K562 (cell line): Measurements from ENCODE around the gene MALAT1. TPM values are rescaled to one million over a fixed set of nuclear protein-coding genes. Genes with fewer than 3 reads are reported as not detected.

Experiments
- BCOR ChIP-seq: fragments of 450-650 bp; IDR thresholded peaks from 2 replicates; pipeline ENCODE4 v1.6.1; 2016
- BHLHE40 ChIP-seq: IDR thresholded peaks from 2 replicates; pipeline ENCODE4 v1.6.1; 2011; ENCODE audit warnings: low read length, improper control_type of control experiment
- CBX8 ChIP-seq: fragments of 200-600 bp; sonication (generic); IDR thresholded peaks from 2 replicates; pipeline ENCODE4 v1.6.1; 2012; ENCODE audit warnings: borderline replicate concordance, mixed run types, low read depth, mild to moderate bottlenecking, moderate library complexity, mixed read lengths, low read length, control low read depth, inconsistent platforms; ENCODE audit not compliant: poor library complexity, severe bottlenecking; ENCODE audit errors: extremely low read depth
- CLOCK ChIP-seq: fragments of 250-450 bp; sonication (Bioruptor Pico); IDR thresholded peaks from 2 replicates; pipeline ENCODE4 v1.4.0; 2020; ENCODE audit warnings: mild to moderate bottlenecking, moderate library complexity, borderline replicate concordance
- EHMT2 ChIP-seq: fragments of 450-650 bp; IDR thresholded peaks from 2 replicates; pipeline ENCODE4 v1.6.1; 2018; ENCODE audit warnings: antibody characterized with exemption
- ETV1 ChIP-seq: fragments of 450-650 bp; conservative IDR thresholded peaks from 2 replicates; pipeline ENCODE4 v1.6.1; 2016; ENCODE audit warnings: missing genetic modification characterization, control low read depth, low read depth, missing compliant biosample characterization
- ETV5 ChIP-seq: sonication (generic); formaldehyde crosslinking; IDR thresholded peaks from 2 replicates; pipeline ENCODE4 v1.4.0; 2020; ENCODE audit warnings: low read depth, mild to moderate bottlenecking, missing genetic modification reagents
- HOXB6 ChIP-seq: fragments of 250-450 bp; sonication (Bioruptor Pico); IDR thresholded peaks from 2 replicates; pipeline ENCODE4 v1.5.1; 2022; ENCODE audit warnings: mild to moderate bottlenecking, borderline replicate concordance
- MCM3 ChIP-seq: fragments of 450-650 bp; IDR thresholded peaks from 2 replicates; pipeline ENCODE4 v1.6.1; 2016
- MXI1 ChIP-seq: IDR thresholded peaks from 2 replicates; pipeline ENCODE4 v1.6.1; 2011; ENCODE audit warnings: low read depth, mild to moderate bottlenecking, improper control_type of control experiment, low read length
- MYNN ChIP-seq, 2 experiments: sonication (generic); formaldehyde crosslinking in 1 of 2; IDR thresholded peaks; 2 replicates each; pipeline versions ENCODE4 v1.5.0 to v1.6.1; 2016 to 2020; ENCODE audit warnings: antibody characterized with exemption in 1 of 2, missing genetic modification reagents in 1 of 2
- POLR2A ChIP-seq: fragments of 450-650 bp; conservative IDR thresholded peaks from 2 replicates; pipeline ENCODE4 v1.6.1; 2016
- POLR2B ChIP-seq: fragments of 450-650 bp; IDR thresholded peaks from 2 replicates; pipeline ENCODE4 v1.6.1; 2018; ENCODE audit warnings: low read depth; ENCODE audit not compliant: partially characterized antibody
- POLR3G ChIP-seq: IDR thresholded peaks from 2 replicates; pipeline ENCODE4 v1.6.1; 2011; ENCODE audit not compliant: insufficient read length, insufficient replicate concordance; ENCODE audit errors: extremely low read depth
- PURB ChIP-seq: sonication (generic); formaldehyde crosslinking; IDR thresholded peaks from 2 replicates; pipeline ENCODE4 v1.9.0; 2021; ENCODE audit warnings: low read depth, mild to moderate bottlenecking, missing genetic modification reagents
- RBM39 ChIP-seq: fragments of 200-400 bp; formaldehyde crosslinking; optimal IDR thresholded peaks from 2 replicates; pipeline ENCODE3; 2018; ENCODE audit warnings: low read depth, low read length
- SMAD2 ChIP-seq: fragments of 150-350 bp; IDR thresholded peaks from 2 replicates; pipeline ENCODE4 v1.6.1; 2014; ENCODE audit warnings: low read depth, mild to moderate bottlenecking, low read length
- STAT5B ChIP-seq: fragments of 250-450 bp; sonication (Bioruptor Pico); IDR thresholded peaks from 2 replicates; pipeline ENCODE4 v1.8.0; 2021; ENCODE audit warnings: mild to moderate bottlenecking, inconsistent platforms
- ZBED1 ChIP-seq: IDR thresholded peaks from 2 replicates; pipeline ENCODE4 v1.6.1; 2014
- ZBTB7A ChIP-seq: IDR thresholded peaks from 2 replicates; pipeline ENCODE4 v1.6.1; 2011; ENCODE audit warnings: low read depth, mild to moderate bottlenecking, low read length, moderate library complexity, borderline replicate concordance; ENCODE audit not compliant: control insufficient read depth
- ZNF133 ChIP-seq: fragments of 250-450 bp; sonication (Bioruptor Pico); IDR thresholded peaks from 2 replicates; pipeline ENCODE4 v1.4.0; 2020; ENCODE audit warnings: mild to moderate bottlenecking
- ZNF277 ChIP-seq: fragments of 250-450 bp; sonication (Bioruptor Pico); IDR thresholded peaks from 2 replicates; pipeline ENCODE4 v1.8.0; 2022; ENCODE audit warnings: inconsistent platforms, mild to moderate bottlenecking, moderate library complexity, borderline replicate concordance
- ZNF324 ChIP-seq: fragments of 250-450 bp; sonication (Bioruptor Pico); IDR thresholded peaks from 2 replicates; pipeline ENCODE4 v1.4.0; 2020; ENCODE audit warnings: mild to moderate bottlenecking
- ZNF77 ChIP-seq: fragments of 250-450 bp; sonication (Bioruptor Pico); IDR thresholded peaks from 2 replicates; pipeline ENCODE4 v1.5.0; 2020
- polyA plus RNA-seq, 8 experiments: library from polyadenylated mRNA; depleted of rRNA in 4 of 8; stranded (reverse) in 5 of 8; unstranded in 3 of 8; fragments of >200 nt; fragmentation: Nextera tagmentation in 2 of 8; fragmentation: Illumina TruSeq in 1 of 8; extraction: Ambion mirVana in 2 of 8; extraction: Trizol in 1 of 8; gene quantifications; 2 replicates each; pipeline versions ENCODE4 v1.2.1 to v1.2.3, GENCODE V29; 2011 to 2014; ENCODE audit warnings: inconsistent platforms in 1 of 8, missing spikeins in 1 of 8
- total RNA-seq, 7 experiments: library from RNA; depleted of rRNA in 6 of 7; stranded (reverse); fragments of >200 nt in 6 of 7; fragmentation: Illumina TruSeq in 2 of 7; extraction: Trizol in 2 of 7; gene quantifications; 2 replicates each; pipeline versions ENCODE4 v1.2.1 to v1.2.3, GENCODE V29; 2011 to 2021; ENCODE audit warnings: low replicate concordance in 1 of 7
- TF ChIP-seq, protein P1 (sequence below): sonication (generic); formaldehyde crosslinking; IDR thresholded peaks from 2 replicates; pipeline ENCODE4 v1.9.0; 2022; ENCODE audit warnings: mild to moderate bottlenecking, missing genetic modification reagents
- TF ChIP-seq, protein P2 (sequence below): IDR thresholded peaks from 2 replicates; pipeline ENCODE4 v1.6.1; 2011; ENCODE audit not compliant: insufficient read length; ENCODE audit errors: extremely low read depth

Gene MALAT1
- total and polyA plus RNA-seq, 9 of the 15 experiments (the other 6 are each of a cell fraction or from before 2014, with no cell fraction given), result 363 to 8,715 (median 2,351) TPM

DNA sequence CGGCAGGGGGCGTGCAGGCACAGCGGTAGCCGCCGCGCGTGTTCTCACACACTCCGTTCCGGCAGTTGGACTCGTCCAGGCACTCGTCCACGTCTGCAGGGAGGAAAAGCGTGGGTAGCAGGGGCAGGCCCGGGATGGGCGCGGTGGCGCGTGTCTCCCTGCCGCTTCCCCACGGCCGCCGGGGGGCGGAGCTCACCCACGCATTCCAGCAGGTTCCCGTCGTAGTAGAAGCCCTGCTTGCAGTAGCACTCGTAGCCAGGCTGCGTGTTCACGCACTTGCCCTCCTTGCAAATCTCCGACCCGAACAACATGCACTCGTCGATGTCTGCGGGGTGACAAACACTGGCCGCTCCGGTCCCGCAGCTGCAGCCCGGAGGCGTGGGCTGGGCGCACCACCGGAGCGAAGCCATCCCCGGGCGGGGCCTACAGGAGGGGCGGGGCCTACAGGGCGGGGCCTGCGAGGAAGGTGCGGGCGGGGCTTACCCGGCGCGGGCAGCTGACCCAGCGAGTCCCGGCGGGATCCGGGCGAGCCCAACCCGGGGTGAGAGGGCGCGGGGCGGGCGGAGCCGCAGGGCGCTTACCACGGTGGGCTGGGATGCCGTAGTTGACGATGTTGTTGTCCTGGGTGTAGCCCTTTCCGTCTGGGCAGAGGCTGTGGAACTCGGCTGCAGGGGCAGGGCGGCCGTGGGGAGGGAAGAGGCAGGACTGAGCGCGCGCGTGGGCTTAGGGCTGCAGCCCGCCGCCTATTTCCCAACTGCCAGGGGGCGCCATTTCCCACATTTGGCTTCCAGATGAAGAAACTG, 41.6 kb downstream of the MALAT1 start (continued):
- TF ChIP-seq BCOR (peak; percentile 34; the same call in 1 of the 2 replicates), ZBTB7A (peak; percentile 65), CBX8 (no peak), ETV5 (peak; percentile 39; the same call in 1 of the 2 replicates), BHLHE40 (no peak), ETV1 (tag) (no peak), ZBED1 (0 out of 2 replicates have a peak, but pooled peaks have one; percentile 26), SMAD2 (no peak), MYNN (IDR thresholded peaks at IDR 0.05) (no peak), MYNN (CRISPR knock-in tag; IDR thresholded peaks at IDR 0.05) (no peak), POLR2A (peak; percentile 69), ZNF324 (CRISPR knock-in tag) (no peak), ZNF133 (CRISPR knock-in tag) (no peak), EHMT2 (no peak), MCM3 (no peak), PURB (no peak), HOXB6 (no peak), ZNF277 (CRISPR knock-in tag) (no peak), MXI1 (0 out of 2 replicates have a peak, but pooled peaks have one; percentile 21), POLR3G (no peak), STAT5B (CRISPR knock-in tag) (no peak), ZNF77 (CRISPR knock-in tag) (no peak), POLR2B (no peak), RBM39 (no peak), CLOCK (no peak)
- TF ChIP-seq, protein P1, sequence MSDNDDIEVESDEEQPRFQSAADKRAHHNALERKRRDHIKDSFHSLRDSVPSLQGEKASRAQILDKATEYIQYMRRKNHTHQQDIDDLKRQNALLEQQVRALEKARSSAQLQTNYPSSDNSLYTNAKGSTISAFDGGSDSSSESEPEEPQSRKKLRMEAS (CRISPR knock-in tag), result peak; percentile 63
- TF ChIP-seq, protein P2, sequence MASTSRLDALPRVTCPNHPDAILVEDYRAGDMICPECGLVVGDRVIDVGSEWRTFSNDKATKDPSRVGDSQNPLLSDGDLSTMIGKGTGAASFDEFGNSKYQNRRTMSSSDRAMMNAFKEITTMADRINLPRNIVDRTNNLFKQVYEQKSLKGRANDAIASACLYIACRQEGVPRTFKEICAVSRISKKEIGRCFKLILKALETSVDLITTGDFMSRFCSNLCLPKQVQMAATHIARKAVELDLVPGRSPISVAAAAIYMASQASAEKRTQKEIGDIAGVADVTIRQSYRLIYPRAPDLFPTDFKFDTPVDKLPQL, result no peak
